ENCODE data around the gene PDE4B. TPM values are rescaled to one million over a fixed set of nuclear protein-coding genes. Genes with fewer than 3 reads are reported as not detected.
A peak's percentile ranks its signal among the peaks of the same experiment; 100 is the strongest.

Gene PDE4B
- total RNA-seq, 1 donor from 2014 or later: 7.6 TPM

DNA sequence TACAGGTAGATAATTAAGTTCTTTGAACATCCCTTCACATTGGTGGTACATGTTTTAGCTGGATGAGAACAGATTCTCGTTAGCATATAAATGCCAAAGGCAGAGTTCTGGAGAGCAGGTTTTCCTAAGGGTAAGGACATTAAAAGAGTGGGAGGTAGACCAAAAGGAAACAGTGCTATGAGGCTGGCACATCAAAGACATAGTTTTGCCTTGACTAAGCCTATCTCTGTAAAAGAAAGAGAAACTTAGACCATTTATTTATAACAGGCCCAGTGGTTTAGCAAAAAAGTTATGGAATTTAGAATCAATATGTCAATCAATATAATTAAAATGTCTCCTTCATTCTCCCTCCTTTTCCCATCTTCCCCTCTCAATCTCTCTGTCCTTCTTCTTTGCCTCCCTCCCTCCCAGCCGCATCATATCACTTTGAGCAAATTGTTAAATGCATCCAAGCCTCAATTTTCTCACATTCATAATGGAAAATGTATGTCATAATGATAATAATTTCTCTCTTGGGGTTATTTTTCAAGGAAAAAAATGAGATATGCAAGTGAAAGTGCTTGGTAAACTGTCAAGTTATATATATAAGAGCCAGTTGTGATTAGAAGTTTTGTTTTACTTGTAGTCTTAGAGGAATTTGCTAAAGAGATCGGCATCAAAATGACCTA lies 531.4 kb downstream of the PDE4B start:
- Histone ChIP-seq H3K27ac (ENCODE audit: low read depth, low read length) (no peak overlapping the region), H3K4me1 (ENCODE audit: insufficient read depth, low read length) (no peaks in the 10 kb centered on the region), H2AFZ (ENCODE audit: low read depth, low read length) (no peak overlapping the region), H3K79me2 (ENCODE audit: insufficient read depth, low read length) (no peaks in the 10 kb centered on the region), H3K27me3 (ENCODE audit: insufficient read depth, low read length) (no peaks in the 10 kb centered on the region), H4K20me1 (ENCODE audit: insufficient read depth, low read length) (no peaks in the 10 kb centered on the region), H3K9ac (ENCODE audit: low read length) (no peak overlapping the region), H3K9me3 (ENCODE audit: insufficient read depth, low read depth, low read length) (no peaks in the 10 kb centered on the region), H3K4me3 (ENCODE audit: insufficient read depth, low read depth, low read length) (no peak overlapping the region), H3K36me3 (ENCODE audit: insufficient read depth, low read length) (no peaks in the 10 kb centered on the region), H3K4me2 (ENCODE audit: low read length) (no peak overlapping the region)
- TF ChIP-seq, protein P1, sequence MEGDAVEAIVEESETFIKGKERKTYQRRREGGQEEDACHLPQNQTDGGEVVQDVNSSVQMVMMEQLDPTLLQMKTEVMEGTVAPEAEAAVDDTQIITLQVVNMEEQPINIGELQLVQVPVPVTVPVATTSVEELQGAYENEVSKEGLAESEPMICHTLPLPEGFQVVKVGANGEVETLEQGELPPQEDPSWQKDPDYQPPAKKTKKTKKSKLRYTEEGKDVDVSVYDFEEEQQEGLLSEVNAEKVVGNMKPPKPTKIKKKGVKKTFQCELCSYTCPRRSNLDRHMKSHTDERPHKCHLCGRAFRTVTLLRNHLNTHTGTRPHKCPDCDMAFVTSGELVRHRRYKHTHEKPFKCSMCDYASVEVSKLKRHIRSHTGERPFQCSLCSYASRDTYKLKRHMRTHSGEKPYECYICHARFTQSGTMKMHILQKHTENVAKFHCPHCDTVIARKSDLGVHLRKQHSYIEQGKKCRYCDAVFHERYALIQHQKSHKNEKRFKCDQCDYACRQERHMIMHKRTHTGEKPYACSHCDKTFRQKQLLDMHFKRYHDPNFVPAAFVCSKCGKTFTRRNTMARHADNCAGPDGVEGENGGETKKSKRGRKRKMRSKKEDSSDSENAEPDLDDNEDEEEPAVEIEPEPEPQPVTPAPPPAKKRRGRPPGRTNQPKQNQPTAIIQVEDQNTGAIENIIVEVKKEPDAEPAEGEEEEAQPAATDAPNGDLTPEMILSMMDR (IDR thresholded peaks at IDR 0.05; ENCODE audit: insufficient read depth, low read depth, low read length): no peak
- no peak for TF ChIP-seq EZH2 (IDR thresholded peaks at IDR 0.05; ENCODE audit: insufficient read depth, low read length)
- Mint-ChIP-seq H3K4me3 (ENCODE audit: unreplicated experiment) (peak overlapping the region; percentile 20), H3K9me3 (ENCODE audit: unreplicated experiment) (peaks cover 6% of the 10 kb centered on the region), H3K27me3 (ENCODE audit: low read depth, unreplicated experiment) (no peaks in the 10 kb centered on the region), H3K36me3 (ENCODE audit: low read depth, unreplicated experiment) (peaks cover 7% of the 10 kb centered on the region), H3K27ac (ENCODE audit: unreplicated experiment) (peak overlapping the region; percentile 44), H3K4me1 (ENCODE audit: low read depth, unreplicated experiment) (peaks cover 23% of the 10 kb centered on the region)
- FAIRE-seq (no peak), DNase-seq (ENCODE audit: low read depth) (peak; percentile 52)

DNA sequence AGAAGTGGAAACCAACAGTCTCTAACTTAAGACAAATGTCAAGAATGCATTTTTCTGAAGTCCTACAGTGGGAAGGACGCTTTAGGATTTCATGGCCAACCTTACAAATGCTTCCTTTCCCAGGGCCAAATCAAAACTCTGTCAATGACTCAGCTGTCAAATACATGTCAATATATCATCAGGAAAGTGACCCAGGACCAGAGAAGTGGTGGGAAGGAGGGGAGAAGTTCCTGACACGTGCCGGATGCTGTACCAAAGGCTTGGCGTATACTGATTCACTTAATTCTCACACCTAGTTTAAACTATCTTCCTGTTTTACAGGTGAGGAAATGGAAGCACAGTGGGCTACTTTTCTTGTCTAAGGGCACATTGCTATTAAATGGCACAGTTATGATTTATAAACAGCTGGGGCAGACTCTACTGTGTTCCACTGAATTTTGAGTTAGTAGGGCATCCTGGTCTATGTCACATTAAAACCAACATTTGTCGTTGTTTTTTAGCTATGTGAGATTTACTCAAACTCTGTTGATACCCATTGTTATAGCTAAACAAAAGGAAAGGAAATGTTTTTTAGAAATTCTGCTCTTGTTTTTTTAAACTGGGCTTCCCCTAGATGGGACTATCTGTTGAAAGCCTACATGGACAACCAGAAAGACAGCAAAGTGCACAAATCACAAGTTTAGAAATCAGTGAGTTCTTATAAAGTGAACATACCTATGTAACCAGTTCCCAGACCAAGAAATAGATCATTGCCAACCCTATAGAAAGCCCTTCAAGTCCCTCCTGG lies 533.1 kb downstream of the PDE4B start:
- Mint-ChIP-seq H3K27ac (ENCODE audit: unreplicated experiment) (no peak overlapping the region), H3K4me1 (ENCODE audit: low read depth, unreplicated experiment) (peaks cover 30% of the 10 kb centered on the region), H3K9me3 (ENCODE audit: unreplicated experiment) (peaks cover 6% of the 10 kb centered on the region), H3K4me3 (ENCODE audit: unreplicated experiment) (no peak overlapping the region), H3K27me3 (ENCODE audit: low read depth, unreplicated experiment) (no peaks in the 10 kb centered on the region), H3K36me3 (ENCODE audit: low read depth, unreplicated experiment) (peaks cover 7% of the 10 kb centered on the region)
- DNase-seq (ENCODE audit: low read depth): no peak
- Histone ChIP-seq H3K79me2 (ENCODE audit: insufficient read depth, low read length) (no peaks in the 10 kb centered on the region), H3K4me2 (ENCODE audit: low read length) (no peak overlapping the region), H3K4me1 (ENCODE audit: insufficient read depth, low read length) (peaks cover 3% of the 10 kb centered on the region), H3K27me3 (ENCODE audit: insufficient read depth, low read length) (no peaks in the 10 kb centered on the region), H3K4me3 (ENCODE audit: insufficient read depth, low read depth, low read length) (no peak overlapping the region), H3K27ac (ENCODE audit: low read depth, low read length) (no peak overlapping the region), H3K9ac (ENCODE audit: low read length) (no peak overlapping the region), H2AFZ (ENCODE audit: low read depth, low read length) (no peak overlapping the region), H3K9me3 (ENCODE audit: insufficient read depth, low read depth, low read length) (no peaks in the 10 kb centered on the region), H3K36me3 (ENCODE audit: insufficient read depth, low read length) (no peaks in the 10 kb centered on the region), H4K20me1 (ENCODE audit: insufficient read depth, low read length) (no peaks in the 10 kb centered on the region)
- peak; percentile 45 for FAIRE-seq
- TF ChIP-seq, protein P1 (IDR thresholded peaks at IDR 0.05; ENCODE audit: insufficient read depth, low read depth, low read length): no peak
- no peak for TF ChIP-seq EZH2 (IDR thresholded peaks at IDR 0.05; ENCODE audit: insufficient read depth, low read length)
